Measurements from ENCODE around the gene KLK3.

The KLK3 gene

GRCh38 chr19:50843701-50844221 is 11.0 kb upstream of the KLK3 start:
- no peak for DNase-seq
- TF ChIP-seq, protein P1, sequence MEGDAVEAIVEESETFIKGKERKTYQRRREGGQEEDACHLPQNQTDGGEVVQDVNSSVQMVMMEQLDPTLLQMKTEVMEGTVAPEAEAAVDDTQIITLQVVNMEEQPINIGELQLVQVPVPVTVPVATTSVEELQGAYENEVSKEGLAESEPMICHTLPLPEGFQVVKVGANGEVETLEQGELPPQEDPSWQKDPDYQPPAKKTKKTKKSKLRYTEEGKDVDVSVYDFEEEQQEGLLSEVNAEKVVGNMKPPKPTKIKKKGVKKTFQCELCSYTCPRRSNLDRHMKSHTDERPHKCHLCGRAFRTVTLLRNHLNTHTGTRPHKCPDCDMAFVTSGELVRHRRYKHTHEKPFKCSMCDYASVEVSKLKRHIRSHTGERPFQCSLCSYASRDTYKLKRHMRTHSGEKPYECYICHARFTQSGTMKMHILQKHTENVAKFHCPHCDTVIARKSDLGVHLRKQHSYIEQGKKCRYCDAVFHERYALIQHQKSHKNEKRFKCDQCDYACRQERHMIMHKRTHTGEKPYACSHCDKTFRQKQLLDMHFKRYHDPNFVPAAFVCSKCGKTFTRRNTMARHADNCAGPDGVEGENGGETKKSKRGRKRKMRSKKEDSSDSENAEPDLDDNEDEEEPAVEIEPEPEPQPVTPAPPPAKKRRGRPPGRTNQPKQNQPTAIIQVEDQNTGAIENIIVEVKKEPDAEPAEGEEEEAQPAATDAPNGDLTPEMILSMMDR (IDR thresholded peaks at IDR 0.05; ENCODE audit: low read depth, low read length) = no peak
- Histone ChIP-seq H3K9me3 (ENCODE audit: severe bottlenecking) (peaks cover 23% of the 10 kb centered on the region), H3K27me3 (ENCODE audit: insufficient read depth, low read depth, severe bottlenecking) (peaks cover 73% of the 10 kb centered on the region), H3K27ac (no peak overlapping the region), H3K36me3 (no peaks in the 10 kb centered on the region), H3K4me3 (ENCODE audit: low read depth, low read length) (no peak overlapping the region)

GRCh38 chr19:50844296-50844935 is 10.3 kb upstream of the KLK3 start:
- Histone ChIP-seq H3K9me3 (ENCODE audit: severe bottlenecking) (peaks cover 23% of the 10 kb centered on the region), H3K36me3 (no peaks in the 10 kb centered on the region), H3K4me3 (ENCODE audit: low read depth, low read length) (no peak overlapping the region), H3K27ac (no peak overlapping the region), H3K27me3 (ENCODE audit: insufficient read depth, low read depth, severe bottlenecking) (peaks cover 75% of the 10 kb centered on the region)
- TF ChIP-seq, protein P1 (IDR thresholded peaks at IDR 0.05; ENCODE audit: low read depth, low read length) = no peak
- DNase-seq = no peak

GRCh38 chr19:50850738-50851137 is 4.0 kb upstream of the KLK3 start:
- TF ChIP-seq, protein P1 (IDR thresholded peaks at IDR 0.05; ENCODE audit: low read depth, low read length) = no peak
- no peak overlapping the region for H3K27ac ChIP-seq
- DNase-seq = no peak
- no peaks in the 10 kb centered on the region for H3K36me3 ChIP-seq
- H3K9me3 ChIP-seq (ENCODE audit: severe bottlenecking) = no peaks in the 10 kb centered on the region
- H3K27me3 ChIP-seq (ENCODE audit: insufficient read depth, low read depth, severe bottlenecking) = peaks cover 79% of the 10 kb centered on the region
- H3K4me3 ChIP-seq (ENCODE audit: low read depth, low read length) = no peak overlapping the region

- TF ChIP-seq, protein P1 (IDR thresholded peaks at IDR 0.05; ENCODE audit: low read depth, low read length) = no peak
- no peak for DNase-seq
- Histone ChIP-seq H3K27me3 (ENCODE audit: insufficient read depth, low read depth, severe bottlenecking) (peaks cover 85% of the 10 kb centered on the region), H3K36me3 (no peaks in the 10 kb centered on the region), H3K27ac (no peak overlapping the region), H3K4me3 (ENCODE audit: low read depth, low read length) (no peak overlapping the region), H3K9me3 (ENCODE audit: severe bottlenecking) (no peaks in the 10 kb centered on the region)
Observed at GRCh38 chr19:50851620-50852019, 3.1 kb upstream of the KLK3 start.

DNA sequence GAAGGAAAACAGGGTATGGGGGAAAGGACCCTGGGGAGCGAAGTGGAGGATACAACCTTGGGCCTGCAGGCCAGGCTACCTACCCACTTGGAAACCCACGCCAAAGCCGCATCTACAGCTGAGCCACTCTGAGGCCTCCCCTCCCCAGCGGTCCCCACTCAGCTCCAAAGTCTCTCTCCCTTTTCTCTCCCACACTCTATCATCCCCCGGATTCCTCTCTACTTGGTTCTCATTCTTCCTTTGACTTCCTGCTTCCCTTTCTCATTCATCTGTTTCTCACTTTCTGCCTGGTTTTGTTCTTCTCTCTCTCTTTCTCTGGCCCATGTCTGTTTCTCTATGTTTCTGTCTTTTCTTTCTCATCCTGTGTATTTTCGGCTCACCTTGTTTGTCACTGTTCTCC is 2.7 kb downstream of the KLK3 start:
- no peaks in the 10 kb centered on the region for H3K9me3 ChIP-seq (ENCODE audit: severe bottlenecking)
- no peak for DNase-seq
- H3K27ac ChIP-seq = no peak overlapping the region
- no peaks in the 10 kb centered on the region for H3K36me3 ChIP-seq
- peaks cover 95% of the 10 kb centered on the region for H3K27me3 ChIP-seq (ENCODE audit: insufficient read depth, low read depth, severe bottlenecking)
- TF ChIP-seq, protein P1 (IDR thresholded peaks at IDR 0.05; ENCODE audit: low read depth, low read length) = no peak
- no peak overlapping the region for H3K4me3 ChIP-seq (ENCODE audit: low read depth, low read length)

DNA sequence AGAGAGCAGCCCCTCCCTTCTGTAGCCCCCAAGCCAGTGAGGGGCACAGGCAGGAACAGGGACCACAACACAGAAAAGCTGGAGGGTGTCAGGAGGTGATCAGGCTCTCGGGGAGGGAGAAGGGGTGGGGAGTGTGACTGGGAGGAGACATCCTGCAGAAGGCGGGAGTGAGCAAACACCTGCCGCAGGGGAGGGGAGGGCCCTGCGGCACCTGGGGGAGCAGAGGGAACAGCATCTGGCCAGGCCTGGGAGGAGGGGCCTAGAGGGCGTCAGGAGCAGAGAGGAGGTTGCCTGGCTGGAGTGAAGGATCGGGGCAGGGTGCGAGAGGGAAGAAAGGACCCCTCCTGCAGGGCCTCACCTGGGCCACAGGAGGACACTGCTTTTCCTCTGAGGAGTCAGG is 4.2 kb downstream of the KLK3 start:
- TF ChIP-seq, protein P1 (IDR thresholded peaks at IDR 0.05; ENCODE audit: low read depth, low read length) = no peak
- Histone ChIP-seq H3K27ac (no peak overlapping the region), H3K4me3 (ENCODE audit: low read depth, low read length) (no peak overlapping the region), H3K9me3 (ENCODE audit: severe bottlenecking) (no peaks in the 10 kb centered on the region), H3K27me3 (ENCODE audit: insufficient read depth, low read depth, severe bottlenecking) (peaks cover 94% of the 10 kb centered on the region), H3K36me3 (no peaks in the 10 kb centered on the region)
- DNase-seq = no peak
